GM19043 (cell line): ENCODE data around the gene KCNJ8.
"Not testable (repeated sequence)": the region's sequence is repeated elsewhere in the genome, so short reads cannot be mapped to it uniquely, and the experiment has no call there.

ENCODE experiments used
- ATAC-seq: cut with Tn5 transposase; IDR thresholded peaks from one replicate; pipeline ENCODE4 v1.9.1; 2021; ENCODE audit warnings: low read depth; ENCODE audit not compliant: unreplicated experiment

Gene KCNJ8

GRCh38 chr12:21774358-21775132 lies at the start of gene KCNJ8:
KCNJ8 (minus strand) TSS chr12:21774706; CDS start chr12:21773616, 1,090 bp downstream.
- ATAC-seq: no peak

GRCh38 chr12:21823581-21823980 lies 49.1 kb upstream of the KCNJ8 start:
- no peak for ATAC-seq

GRCh38 chr12:21819678-21820077 lies 45.2 kb upstream of the KCNJ8 start:
- ATAC-seq: no peak

- no peak for ATAC-seq
Measured at GRCh38 chr12:21819236-21819635, 44.7 kb upstream of the KCNJ8 start.

GRCh38 chr12:21818627-21819026 lies 44.1 kb upstream of the KCNJ8 start:
- no peak for ATAC-seq

- ATAC-seq: no peak
Measured at GRCh38 chr12:21815306-21816062, 41.0 kb upstream of the KCNJ8 start.

GRCh38 chr12:21814814-21815213 lies 40.3 kb upstream of the KCNJ8 start:
- ATAC-seq: no peak

- no peak for ATAC-seq
Measured at GRCh38 chr12:21814327-21814726, 39.8 kb upstream of the KCNJ8 start.

GRCh38 chr12:21813751-21814150 lies 39.2 kb upstream of the KCNJ8 start:
- no peak for ATAC-seq

GRCh38 chr12:21813125-21813524 lies 38.6 kb upstream of the KCNJ8 start:
- ATAC-seq: no peak

GRCh38 chr12:21812340-21812739 lies 37.8 kb upstream of the KCNJ8 start:
- not testable (repeated sequence) for ATAC-seq

GRCh38 chr12:21809100-21809499 lies 34.6 kb upstream of the KCNJ8 start:
- no peak for ATAC-seq

GRCh38 chr12:21806255-21806654 lies 31.7 kb upstream of the KCNJ8 start:
- no peak for ATAC-seq

- no peak for ATAC-seq
Measured at GRCh38 chr12:21801522-21802288, 27.2 kb upstream of the KCNJ8 start.

GRCh38 chr12:21800011-21800410 lies 25.5 kb upstream of the KCNJ8 start:
- ATAC-seq: no peak

- ATAC-seq: no peak
Measured at GRCh38 chr12:21797539-21797938, 23.0 kb upstream of the KCNJ8 start.

- ATAC-seq: no peak
Measured at GRCh38 chr12:21795648-21796328, 21.3 kb upstream of the KCNJ8 start.

- ATAC-seq: not testable (repeated sequence)
Measured at GRCh38 chr12:21794807-21795595, 20.5 kb upstream of the KCNJ8 start.

- not testable (repeated sequence) for ATAC-seq
Measured at GRCh38 chr12:21789687-21790086, 15.2 kb upstream of the KCNJ8 start.
